Urothelium cell line (cell line): ENCODE data around the gene COL20A1.
A peak's percentile ranks its signal among the peaks of the same experiment; 100 is the strongest.

Experiments used
- DNase-seq: peaks from one replicate; pipeline ENCODE4 v3.0.0; 2011; ENCODE audit warnings: low spot score, mixed read lengths
- FAIRE-seq: peaks from 2 replicates; lab custom pipeline; 2011; peaks lifted over from hg19 to GRCh38; lab: Jason Lieb, UNC

Gene COL20A1

GRCh38 chr20:63289311-63290135 lies 3.5 kb upstream of the COL20A1 start:
- peak; percentile 23 for FAIRE-seq
- DNase-seq, result no peak

- DNase-seq (no peak), FAIRE-seq (no peak)
These were observed 2.8 kb upstream of the COL20A1 start for GRCh38 chr20:63290136-63290676.

DNA sequence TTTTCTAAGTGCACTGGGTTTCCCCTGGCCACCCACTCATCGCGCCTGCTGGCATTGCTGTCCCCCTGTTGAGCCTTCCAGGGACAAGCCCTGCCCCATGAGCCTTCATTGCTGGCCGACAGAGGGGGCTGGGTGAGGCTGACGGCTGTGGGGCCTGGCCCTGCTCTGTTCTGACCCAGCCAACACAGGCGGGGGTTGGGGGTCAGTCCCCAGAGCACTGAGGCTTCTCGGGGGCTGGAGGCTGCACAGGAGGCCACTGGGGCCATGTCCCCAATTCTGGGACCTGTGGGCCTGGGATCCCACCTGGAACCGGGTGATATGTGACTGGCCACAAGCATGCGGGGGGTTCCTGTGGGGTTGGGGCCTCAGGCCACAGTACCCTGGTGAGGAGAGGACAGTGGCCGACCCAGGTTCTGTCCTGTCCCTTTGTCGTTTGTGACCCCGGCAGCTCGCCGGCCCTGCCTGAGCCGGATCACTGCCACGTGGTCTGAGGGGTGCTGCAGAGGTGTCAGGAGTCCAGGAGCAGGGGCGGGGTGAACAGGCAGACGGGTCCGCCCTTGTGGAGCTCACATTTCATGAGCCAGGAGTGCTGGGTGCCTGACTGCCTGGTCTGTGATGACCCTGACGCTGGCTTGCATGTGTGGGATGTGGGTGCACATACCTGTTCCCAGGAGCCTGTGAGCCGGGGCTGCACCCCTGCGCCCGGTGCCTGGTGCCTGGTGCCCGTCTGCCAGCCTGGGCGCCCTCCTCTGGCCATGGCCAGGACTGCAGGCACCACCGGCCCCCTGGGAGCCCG lies 2.1 kb upstream of the COL20A1 start:
- peak; percentile 92 for DNase-seq
- FAIRE-seq, result peak; percentile 97

DNA sequence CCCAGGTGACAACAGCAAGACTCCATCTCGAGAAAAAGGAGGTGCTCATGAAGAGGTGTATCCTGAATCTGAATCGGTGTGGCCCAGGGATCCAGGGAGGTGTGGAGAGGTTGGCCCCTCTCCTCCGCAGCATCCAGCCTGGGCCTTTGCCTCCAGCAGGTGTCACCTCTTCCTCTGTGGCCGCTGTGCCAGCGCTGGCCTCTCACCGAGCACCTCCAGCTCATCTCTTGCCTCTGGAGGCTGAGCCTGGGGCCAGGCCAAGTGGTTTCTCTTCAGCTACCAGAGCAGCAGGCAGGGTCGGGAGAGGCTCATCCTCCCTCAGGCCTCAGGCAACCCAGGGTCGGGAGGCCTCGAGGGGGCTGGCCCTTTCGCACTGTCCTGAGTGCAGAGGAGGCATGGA lies 1.2 kb upstream of the COL20A1 start:
- FAIRE-seq, result no peak

GRCh38 chr20:63292292-63292701 lies 689 bp upstream of the COL20A1 start:
- DNase-seq, result no peak
- peak; percentile 55 for FAIRE-seq

More for the DNA sequence above, 1.2 kb upstream of the COL20A1 start:
- no peak for DNase-seq

DNA sequence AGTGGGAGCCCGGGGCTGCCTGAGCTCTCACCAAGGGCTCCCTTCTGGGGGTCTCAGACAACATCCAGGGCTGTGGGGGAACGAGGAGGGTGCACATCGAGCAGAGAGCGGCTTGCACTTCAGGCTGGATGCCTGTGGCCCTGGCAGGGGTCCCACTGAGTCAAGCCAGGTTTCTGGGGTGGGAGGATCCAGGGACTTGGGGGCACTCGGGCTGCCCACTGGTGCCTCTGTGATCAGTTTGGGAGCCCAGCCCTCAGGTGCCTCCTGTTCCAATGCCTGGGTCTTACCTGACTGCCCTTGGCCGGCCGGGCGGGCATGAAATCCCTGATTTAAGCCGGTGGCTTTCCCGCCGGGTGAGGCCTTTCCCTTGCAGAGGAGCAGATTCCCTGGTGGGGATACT lies 470 bp downstream of the COL20A1 start:
- DNase-seq (no peak), FAIRE-seq (no peak)

GRCh38 chr20:63293871-63294535 lies 1.0 kb downstream of the COL20A1 start:
- no peak for DNase-seq
- peak; percentile 79 for FAIRE-seq

DNA sequence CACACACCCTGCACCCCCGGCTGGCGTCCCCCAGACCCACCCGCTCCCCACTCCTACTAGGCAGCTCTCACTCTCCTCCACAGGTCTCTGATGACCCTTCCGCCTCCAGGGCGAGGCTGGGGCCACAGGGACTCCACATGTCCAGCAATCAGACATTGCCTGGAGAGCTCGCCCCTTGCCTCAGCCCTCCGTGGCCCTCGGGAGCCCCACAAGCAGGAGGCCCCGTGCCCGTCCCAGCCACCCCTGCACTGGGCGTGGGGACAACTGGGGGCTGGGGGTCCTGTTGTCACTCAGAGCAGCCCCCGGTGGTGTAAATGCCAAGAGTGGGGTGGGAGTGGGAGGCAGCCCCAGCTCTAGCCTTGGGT lies 1.5 kb downstream of the COL20A1 start:
- DNase-seq (no peak), FAIRE-seq (peak; percentile 50)

DNA sequence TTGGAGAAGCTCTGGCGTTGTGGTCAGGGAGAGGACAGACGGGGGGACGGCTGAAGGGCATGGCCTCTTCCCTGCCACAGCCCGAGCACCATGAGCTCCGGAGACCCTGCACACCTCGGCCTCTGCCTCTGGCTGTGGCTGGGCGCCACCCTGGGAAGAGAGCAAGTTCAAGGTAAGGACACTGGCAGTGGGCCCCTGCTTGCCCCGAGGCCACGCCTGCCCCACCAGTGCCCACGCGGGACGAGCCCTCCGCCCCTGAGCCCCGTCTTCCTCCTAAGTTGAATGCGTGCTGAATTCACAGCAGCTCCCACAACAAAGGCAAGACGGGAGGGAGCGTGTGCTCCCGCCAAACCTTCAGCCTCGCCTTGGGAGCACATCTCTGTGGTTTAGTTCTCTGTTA lies 2.0 kb downstream of the COL20A1 start:
- DNase-seq (no peak), FAIRE-seq (no peak)

- FAIRE-seq, result peak; percentile 97
- no peak for DNase-seq
These were observed 2.4 kb downstream of the COL20A1 start for GRCh38 chr20:63295422-63295821.

DNA sequence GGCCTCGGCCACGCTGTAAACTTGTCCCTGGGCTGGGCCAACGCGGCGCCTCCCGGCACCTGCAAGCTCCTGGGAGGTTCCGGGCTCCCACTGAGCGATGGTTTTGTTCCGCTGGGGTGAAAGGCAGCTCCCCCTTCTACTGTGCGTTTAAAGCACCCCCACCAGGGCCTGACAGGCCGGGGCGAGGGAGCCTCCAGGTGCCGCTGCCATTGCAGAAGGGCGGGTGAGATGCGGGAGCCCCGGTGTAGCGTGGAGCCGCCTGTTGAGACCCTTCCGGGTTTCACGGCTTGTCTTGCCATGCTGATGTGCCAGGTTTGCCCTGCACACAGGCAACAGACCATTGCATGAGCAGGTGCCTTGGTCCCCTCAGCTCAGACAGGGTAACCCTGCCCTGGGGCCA lies 2.9 kb downstream of the COL20A1 start:
- no peak for DNase-seq
- FAIRE-seq, result no peak

- DNase-seq (no peak), FAIRE-seq (peak; percentile 98)
These were observed 3.7 kb downstream of the COL20A1 start for GRCh38 chr20:63296531-63297299.

GRCh38 chr20:63297371-63297781 lies 4.4 kb downstream of the COL20A1 start:
- no peak for FAIRE-seq
- no peak for DNase-seq

GRCh38 chr20:63297796-63298572 lies 5.0 kb downstream of the COL20A1 start:
- no peak for DNase-seq

DNA sequence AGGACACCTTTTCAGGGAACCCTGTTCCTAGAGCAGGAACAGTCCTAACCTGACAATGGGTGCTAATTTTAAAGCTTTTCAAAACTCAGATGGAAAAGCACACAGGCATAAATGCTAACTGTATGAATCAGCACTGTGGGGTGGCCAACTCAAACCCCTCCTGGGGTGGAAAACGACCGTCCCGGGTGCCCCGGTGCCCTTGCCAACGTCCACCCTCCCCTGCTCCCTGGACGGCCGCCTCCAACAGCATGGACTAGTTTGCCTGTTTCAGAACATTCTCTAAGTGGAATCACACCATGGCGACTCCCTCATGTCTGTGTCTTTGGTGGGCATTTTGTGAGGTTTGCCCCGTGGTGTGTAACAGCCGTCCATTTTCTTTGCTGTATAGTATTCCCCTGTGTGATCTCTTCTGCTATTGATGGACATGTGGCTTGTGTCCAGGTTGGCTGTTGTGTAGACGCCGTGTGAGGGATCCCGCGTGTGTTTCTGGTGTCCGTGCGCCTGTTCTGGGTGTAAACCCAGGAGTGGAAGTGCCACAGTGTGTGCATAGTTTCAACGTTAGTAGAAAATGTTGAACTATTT lies 5.8 kb downstream of the COL20A1 start:
- FAIRE-seq (no peak), DNase-seq (no peak)

More at GRCh38 chr20:63297796-63298572, 5.0 kb downstream of the COL20A1 start:
- peak; percentile 75 for FAIRE-seq

DNA sequence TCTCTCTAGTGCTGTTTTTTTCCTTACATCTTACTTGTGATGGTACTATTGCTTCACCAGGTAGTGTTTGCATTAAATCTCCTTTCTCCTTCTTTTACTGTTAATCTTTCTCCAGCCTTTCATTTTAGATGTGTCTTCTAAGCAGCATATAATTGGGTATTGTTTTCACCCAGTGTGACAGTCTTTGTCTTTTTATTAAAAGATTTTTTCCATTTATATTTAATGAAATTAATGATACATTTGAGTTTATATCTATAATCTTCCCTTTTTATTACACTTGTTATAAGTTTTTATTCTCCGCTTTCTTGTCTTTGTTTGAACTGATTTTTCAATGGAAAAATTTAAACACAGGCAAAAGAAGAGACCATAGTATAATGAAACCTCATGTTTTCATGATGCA lies 8.7 kb downstream of the COL20A1 start:
- FAIRE-seq, result no peak

DNA sequence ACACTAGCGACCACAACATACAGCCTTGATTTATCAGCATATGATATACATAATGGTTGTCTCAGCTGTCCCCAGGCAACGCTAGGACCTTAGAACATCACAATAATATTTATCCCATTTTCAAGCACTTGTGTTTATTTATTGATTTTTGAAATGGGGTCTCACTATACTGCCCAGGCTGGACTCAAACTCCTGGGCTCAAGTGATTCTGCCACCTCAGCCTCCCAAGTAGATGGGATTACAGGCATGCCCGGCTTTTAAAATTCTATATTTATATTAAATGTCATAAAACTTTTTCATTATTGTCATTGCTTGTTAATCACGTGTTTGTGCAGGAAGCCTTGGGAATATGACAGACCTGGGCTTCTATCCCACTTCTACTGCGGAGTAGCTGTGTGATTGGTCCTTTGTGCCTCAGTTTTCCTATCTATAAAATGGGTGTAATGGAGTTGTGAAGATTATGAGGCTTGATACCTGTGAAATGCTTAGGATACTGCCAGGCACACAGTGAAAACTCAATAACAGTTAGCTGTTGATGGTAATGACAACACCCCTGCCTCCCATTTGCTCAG lies 10.2 kb downstream of the COL20A1 start:
- no peak for DNase-seq
- no peak for FAIRE-seq

More for the DNA sequence above, 8.7 kb downstream of the COL20A1 start:
- DNase-seq, result no peak

GRCh38 chr20:63305393-63305792 lies 12.4 kb downstream of the COL20A1 start:
- FAIRE-seq (peak; percentile 67), DNase-seq (no peak)
